ENCODE measurements around the gene FAM217A.

The FAM217A gene

DNA sequence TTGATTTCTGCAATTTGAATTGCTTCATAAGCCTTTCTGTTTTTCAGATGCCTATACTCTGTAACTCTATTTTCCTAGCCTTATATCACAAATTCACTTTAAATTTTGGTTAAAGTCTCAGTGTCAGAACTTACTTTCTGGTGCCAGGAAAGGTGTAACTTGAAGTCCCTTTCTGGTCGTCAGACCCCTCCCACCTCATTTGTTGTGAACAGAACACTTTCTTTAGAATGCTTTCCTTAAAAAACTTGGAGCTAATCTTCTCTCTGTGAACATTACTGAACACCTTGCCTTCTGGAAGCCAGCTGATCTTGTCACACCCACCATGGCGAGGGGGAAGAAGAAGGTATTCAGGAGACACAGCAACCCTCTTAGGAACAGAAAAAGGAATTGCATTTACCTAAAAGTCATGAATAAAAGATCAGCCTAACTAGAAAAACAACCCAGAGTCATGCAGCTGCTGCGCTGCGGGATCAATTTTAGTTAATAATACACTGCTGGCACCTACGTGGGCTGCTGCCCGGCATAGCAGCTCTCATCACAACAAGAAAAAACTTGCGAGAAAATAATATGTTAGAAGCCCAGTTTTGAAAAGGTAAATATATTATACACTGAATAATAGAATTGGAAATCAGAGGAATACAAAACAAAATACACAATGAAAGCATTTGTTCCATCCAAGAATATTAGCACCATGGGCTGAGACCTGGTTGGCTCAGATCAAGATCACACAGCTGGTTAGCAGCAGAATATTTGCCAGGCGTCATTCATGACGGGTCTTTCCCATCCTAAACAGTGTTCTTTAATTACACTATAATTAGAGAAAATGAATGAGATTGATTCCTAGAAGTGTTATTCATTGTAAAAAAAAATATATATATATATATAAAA lies 5.8 kb upstream of the FAM217A start:
- DNase-seq: no peak

DNA sequence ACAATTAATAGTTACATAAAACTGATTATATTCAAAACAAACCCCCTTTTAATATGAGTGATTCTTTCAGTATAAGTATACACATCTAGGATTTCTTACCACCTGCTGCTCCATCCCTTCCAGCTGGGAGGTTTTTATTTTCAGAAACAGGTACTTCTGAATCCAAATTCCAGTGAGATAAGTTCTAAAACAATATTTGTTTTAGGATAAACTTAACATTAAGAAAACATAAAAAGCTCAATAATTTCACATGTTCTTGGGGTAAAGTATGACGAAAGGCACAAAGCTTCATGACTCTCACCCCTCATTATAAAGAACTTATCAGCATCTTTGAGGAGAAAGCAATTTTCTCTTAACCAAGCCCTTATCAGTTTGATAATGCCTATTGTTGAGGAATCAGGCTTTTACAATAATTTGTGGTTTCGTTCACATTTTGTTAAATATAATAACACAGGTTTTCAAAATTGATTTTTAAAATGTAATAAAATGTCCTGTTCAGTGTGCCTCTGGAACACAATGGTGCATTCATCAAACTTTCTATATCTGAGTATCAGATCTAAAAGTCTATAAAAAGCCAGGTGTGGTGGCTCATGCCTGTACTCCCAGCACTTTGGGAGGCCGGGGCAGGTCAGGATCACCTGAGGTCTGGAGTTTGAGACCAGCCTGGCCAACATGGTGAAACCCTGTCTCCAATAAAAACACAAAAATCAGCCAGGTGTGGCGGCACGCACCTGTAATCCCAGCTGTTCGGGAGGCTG lies 4.3 kb downstream of the FAM217A start:
- DNase-seq: no peak

DNA sequence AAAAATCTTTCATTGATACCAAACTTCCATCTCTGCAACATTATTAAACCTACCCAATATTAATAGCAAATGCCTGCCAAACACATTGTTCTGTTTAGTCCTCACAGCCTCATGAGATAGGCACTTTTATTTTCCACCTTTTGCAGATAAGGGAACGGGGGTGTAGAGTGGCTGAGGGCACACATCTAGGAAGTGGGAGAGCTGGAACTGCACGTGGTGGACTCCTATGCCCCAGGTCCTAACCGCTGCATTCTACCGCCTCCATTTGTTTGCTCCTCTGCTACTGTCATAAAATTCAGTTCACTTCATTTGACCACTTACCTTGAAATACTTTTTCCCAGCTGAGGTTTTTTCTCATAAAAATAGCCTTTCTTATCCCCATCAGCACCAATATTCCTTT lies 7.6 kb downstream of the FAM217A start:
- no peak for DNase-seq

DNA sequence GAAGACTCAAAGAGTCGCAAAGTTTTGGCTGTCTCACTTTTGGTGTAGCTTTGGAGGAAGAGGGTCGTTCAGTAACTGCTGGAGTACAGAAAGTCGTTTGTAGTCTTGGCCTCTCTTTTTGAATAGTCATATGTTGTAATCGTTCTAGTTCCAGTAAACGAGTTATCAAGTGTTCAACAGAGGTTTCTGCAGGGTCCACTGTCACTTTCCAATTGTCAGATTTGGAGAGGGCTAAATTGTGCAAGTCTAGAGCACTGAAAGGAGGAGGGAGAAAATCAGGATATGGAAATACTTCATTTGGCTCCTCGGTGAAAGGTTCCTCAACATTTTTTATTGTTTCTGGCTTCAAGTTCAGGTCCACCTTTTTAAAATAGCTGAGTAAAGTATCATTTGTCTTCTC lies 9.7 kb downstream of the FAM217A start:
- no peak for DNase-seq

DNA sequence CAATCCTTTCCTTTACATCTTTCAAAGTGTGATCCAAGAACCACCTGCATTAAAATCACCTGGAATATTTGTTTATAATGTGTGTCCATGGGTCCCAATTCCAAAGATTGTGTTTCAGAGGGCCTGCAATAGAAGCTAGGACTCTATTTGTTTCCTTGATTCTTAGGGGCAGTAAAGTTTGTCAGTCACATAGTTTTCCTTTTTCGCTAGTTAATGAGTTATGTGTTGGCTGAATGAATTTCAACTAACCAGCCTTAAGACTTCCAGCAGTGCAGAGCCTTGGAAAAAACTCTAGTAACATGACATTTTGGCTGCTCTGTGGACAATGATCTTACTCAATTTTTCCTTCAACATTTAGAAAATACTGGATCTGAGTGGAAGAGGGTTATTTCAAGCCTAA lies 11.3 kb downstream of the FAM217A start:
- DNase-seq: no peak

- no peak for DNase-seq
These were observed 12.7 kb downstream of the FAM217A start for GRCh38 chr6:4066029-4066755.

- DNase-seq: peak; percentile 84 to 87
These were observed 19.7 kb downstream of the FAM217A start for GRCh38 chr6:4059115-4059777.

- DNase-seq: no peak
These were observed 21.9 kb downstream of the FAM217A start for GRCh38 chr6:4057036-4057435.

DNA sequence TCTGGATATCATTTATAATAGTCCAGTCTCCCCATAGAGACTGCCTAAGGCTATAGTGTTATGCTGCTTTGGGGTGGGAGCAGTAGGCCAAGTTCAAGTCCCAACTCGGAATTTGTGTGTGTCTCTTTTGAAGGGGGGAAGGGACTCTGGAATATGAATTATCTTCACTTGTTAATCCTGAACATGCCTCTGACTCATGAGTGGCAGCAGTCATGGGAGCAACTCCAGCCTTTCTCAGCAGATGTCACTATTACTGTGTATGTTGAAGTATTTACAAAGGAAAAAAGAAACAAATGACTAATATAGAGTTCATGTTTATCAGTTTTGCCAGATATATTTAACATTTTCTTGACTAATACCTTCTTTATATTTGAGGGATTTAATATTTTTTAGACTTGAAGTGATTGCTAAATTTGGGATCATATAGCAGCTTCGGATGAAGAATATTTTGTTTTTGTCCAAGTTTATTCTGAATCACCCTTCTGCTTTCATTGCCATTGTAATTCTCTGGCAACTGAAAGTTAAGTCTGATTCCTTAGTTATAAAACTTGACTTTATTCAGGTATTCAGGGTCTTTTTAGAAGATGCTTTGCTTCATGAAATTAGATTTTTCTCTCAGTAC lies 23.4 kb downstream of the FAM217A start:
- peak; percentile 55 to 64 for DNase-seq

DNA sequence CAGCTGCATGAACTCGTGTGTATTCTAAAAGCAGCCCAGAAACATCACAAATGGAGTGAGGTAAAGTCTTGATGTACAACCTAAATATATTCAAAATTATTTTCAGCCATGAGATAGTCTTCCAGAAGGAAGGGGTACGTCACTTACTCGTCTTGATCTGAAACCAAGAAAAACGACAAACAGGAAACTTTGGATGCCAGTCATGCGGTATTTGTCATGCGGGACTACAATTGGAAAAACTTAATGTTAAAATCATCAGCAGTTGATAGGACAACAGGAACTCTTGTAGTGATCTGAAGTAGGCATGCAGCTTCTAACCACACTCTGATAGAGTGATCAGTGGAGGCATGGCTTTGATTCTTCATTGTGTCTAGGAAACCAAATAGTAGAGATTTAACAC lies 29.7 kb downstream of the FAM217A start:
- no peak for DNase-seq

DNA sequence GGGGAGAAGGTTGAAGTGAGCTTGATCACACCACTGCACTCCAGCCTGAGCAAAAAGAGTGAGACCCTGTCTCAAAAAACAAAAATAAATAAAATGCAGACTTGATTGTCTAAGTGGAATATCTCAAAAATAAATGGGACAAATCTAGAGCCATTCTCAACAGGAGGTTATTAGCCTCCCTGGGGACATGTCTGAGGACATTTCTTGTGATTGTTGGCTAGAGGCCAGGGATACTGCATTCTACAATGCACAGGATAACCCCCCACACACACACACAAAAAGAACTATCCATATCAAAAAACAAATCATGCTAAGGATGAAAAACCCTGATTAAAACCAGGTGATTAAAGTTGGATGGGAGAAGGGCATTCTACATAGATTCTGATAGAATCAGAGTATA lies 37.5 kb downstream of the FAM217A start:
- DNase-seq: no peak

GRCh38 chr6:4039348-4039747 lies 39.6 kb downstream of the FAM217A start:
- no peak for DNase-seq

GRCh38 chr6:4036581-4036980 lies 42.4 kb downstream of the FAM217A start:
- no peak for DNase-seq

DNA sequence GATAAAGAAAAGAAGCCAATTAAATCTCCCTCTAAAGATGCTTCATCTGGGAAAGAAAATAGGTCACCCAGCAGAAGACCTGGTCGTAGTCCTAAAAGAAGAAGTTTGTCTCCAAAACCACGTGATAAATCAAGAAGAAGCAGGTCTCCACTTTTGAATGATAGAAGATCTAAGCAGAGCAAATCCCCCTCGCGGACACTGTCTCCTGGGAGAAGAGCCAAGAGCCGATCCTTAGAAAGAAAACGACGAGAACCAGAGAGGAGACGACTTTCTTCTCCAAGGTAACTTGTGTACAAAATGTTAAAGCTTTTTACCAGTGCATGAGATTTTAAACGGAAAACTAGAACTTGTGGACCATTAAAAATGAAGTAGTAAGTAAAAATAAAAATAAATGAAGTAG lies 46.5 kb downstream of the FAM217A start:
- DNase-seq: no peak

GRCh38 chr6:4031442-4031841 lies 47.5 kb downstream of the FAM217A start:
- no peak for DNase-seq

GRCh38 chr6:4030669-4031068 lies 48.3 kb downstream of the FAM217A start:
- DNase-seq: no peak

- no peak for DNase-seq
These were observed 49.2 kb downstream of the FAM217A start for GRCh38 chr6:4029687-4030086.

DNA sequence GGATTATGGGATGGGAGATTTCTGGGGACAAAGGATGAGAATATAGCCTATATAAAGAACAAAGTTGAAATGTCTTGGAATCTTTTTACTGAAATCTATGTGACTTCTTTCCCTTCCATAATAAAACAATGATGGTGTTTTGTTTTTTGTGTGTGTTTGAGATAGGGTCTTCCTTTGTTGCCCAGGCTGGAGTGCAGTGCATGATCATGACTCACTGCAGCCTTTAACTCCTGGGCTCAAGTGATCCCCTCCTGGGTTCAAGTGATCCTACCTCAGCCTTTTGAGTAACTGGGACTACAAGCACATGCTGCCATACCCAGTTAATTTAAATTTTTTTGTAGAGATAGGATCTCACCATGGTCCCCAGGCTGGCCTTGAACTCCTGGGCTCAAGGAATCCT lies 50.9 kb downstream of the FAM217A start:
- no peak for DNase-seq

GRCh38 chr6:4025681-4026080 lies 53.3 kb downstream of the FAM217A start:
- DNase-seq: no peak

DNA sequence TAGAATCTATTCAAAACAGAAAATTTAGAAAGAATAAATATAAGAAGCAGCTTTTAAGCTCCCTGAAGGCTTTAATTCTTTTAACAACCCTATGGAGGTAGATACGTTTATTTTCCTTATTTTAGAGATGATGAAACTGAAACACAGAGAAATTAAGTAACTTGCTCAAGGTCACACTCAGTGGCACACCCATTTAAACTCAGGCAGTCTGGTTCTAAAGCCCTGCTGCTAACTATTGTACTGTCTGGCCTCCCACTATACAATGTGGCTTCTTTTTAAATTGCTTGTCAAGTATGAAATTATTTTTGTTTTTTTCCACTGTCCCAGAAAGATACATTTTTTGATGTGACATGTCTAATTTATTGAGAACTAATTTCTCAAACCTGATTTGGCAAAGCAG lies 55.7 kb downstream of the FAM217A start:
- DNase-seq: no peak

- peak; percentile 22 to 42 for DNase-seq
These were observed 56.9 kb downstream of the FAM217A start for GRCh38 chr6:4021854-4022695.

All from Kasumi-1 (cell line).